Neural crest cell (in vitro differentiated cells): Measurements from ENCODE around the gene LHFPL3. TPM values are rescaled to one million over a fixed set of nuclear protein-coding genes. Genes with fewer than 3 reads are reported as not detected.

Experiments
- DNase-seq: peaks from one replicate; pipeline ENCODE4 v3.0.0; 2021; ENCODE audit warnings: low read depth, mixed read lengths, low spot score
- H3K27ac Mint-ChIP-seq: one replicate; pipeline ENCODE4 v1.8.0; 2021; ENCODE audit warnings: mild to moderate bottlenecking, mixed read lengths; ENCODE audit not compliant: unreplicated experiment
- H3K27me3 Mint-ChIP-seq: 2 replicates; pipeline ENCODE4 v1.8.0; 2021; ENCODE audit warnings: low read depth, mild to moderate bottlenecking, mixed read lengths
- H3K36me3 Mint-ChIP-seq: 2 replicates; pipeline ENCODE4 v1.8.0; 2021; ENCODE audit warnings: low read depth, mild to moderate bottlenecking, mixed read lengths
- H3K4me1 Mint-ChIP-seq: 2 replicates; pipeline ENCODE4 v1.8.0; 2021; ENCODE audit warnings: mixed read lengths
- H3K4me3 Mint-ChIP-seq: one replicate; pipeline ENCODE4 v1.8.0; 2021; ENCODE audit warnings: mild to moderate bottlenecking, mixed read lengths
- H3K9me3 Mint-ChIP-seq: 2 replicates; pipeline ENCODE4 v1.8.0; 2021; ENCODE audit warnings: mixed read lengths
- total RNA-seq: library from RNA; stranded (reverse); gene quantifications from 2 replicates; pipeline ENCODE4 v1.2.1, GENCODE V29; 2021
- TF ChIP-seq, protein P1 (sequence below): fragments of 200-600 bp; sonication (generic); conservative IDR thresholded peaks from 2 replicates; pipeline ENCODE4 v1.5.0; 2021; ENCODE audit warnings: antibody characterized with exemption, mild to moderate bottlenecking

Gene LHFPL3
- total RNA-seq, 1 donor from 2014 or later, result not detected

DNA sequence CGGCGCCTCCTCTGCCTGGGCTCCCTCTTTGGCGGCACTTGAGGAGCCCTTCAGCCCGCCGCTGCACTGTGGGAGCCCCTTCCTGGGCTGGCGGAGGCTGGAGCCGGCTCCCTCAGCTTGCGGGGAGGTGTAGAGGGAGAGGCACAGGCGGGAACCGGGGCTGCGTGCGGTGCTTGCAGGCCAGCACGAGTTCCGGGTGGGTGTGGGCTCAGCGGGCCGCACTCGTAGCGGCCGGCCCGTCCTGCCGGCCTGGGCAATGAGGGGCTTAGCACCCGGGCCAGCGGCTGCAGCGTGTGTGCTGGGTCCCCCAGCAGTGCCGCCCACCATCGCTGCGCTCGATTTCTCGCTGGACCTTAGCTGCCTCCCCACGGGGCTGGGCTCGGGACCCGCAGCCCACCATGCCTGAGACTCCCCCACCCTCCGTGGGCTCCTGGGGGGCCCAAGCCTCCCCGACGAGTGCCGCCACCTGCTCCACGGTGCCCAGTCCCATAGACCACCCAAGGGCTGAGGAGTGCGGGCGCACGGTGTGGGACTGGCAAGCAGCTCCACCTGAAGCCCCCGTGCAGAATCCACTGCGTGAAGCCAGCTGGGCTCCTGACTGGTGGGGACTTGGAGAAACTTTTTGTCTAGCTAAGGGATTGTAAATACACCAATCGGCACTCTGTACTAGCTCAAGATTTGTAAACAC lies 611.8 kb downstream of the LHFPL3 start:
- DNase-seq, result no peak
- no peak overlapping the region for H3K4me3 Mint-ChIP-seq
- H3K27ac Mint-ChIP-seq, result no peak overlapping the region
- TF ChIP-seq, protein P1, sequence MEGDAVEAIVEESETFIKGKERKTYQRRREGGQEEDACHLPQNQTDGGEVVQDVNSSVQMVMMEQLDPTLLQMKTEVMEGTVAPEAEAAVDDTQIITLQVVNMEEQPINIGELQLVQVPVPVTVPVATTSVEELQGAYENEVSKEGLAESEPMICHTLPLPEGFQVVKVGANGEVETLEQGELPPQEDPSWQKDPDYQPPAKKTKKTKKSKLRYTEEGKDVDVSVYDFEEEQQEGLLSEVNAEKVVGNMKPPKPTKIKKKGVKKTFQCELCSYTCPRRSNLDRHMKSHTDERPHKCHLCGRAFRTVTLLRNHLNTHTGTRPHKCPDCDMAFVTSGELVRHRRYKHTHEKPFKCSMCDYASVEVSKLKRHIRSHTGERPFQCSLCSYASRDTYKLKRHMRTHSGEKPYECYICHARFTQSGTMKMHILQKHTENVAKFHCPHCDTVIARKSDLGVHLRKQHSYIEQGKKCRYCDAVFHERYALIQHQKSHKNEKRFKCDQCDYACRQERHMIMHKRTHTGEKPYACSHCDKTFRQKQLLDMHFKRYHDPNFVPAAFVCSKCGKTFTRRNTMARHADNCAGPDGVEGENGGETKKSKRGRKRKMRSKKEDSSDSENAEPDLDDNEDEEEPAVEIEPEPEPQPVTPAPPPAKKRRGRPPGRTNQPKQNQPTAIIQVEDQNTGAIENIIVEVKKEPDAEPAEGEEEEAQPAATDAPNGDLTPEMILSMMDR, result no peak
- H3K4me1 Mint-ChIP-seq, result peaks cover 46% of the 10 kb centered on the region
- H3K36me3 Mint-ChIP-seq, result peaks cover 2% of the 10 kb centered on the region
- no peaks in the 10 kb centered on the region for H3K27me3 Mint-ChIP-seq
- peaks cover 4% of the 10 kb centered on the region for H3K9me3 Mint-ChIP-seq

DNA sequence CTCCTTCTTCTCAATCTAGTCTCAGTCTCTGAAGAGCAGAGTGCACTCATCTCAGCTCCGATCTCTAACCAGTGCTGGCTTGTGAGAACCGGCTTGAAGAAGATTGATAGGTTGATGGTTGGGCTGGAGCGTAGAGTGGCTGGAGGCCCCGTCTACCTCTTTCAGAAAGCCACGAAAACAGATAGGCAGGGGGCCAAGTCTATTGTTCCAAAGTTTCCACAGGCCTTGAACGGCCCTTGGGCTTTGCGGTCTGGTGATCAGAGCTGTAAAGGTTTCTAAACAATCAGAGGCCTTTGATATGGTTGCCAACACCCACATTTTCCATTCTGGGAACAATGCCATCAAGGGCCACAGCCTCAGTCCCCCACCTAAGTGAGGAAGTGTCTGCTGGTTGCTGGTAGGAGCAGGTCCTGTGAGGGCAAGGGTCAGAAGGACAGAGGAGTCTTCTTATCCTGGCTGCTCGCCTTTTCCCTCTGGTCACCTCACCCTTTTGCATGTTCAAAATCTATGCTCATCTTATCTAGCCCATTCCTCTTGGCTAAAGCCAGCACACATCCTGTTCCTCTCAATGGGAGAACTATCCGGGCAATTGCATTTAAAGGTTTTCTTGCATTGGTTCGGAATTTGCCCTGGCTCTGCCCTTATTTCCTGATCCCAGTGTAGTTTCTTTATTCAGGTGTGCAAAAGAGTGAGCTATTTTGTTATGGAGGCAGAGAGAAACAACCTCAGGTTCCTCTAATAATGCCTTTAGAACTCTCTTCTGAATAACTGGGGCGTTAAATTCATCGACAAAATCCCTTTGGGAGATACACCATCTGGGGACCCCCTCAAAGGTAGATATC lies 615.3 kb downstream of the LHFPL3 start:
- Mint-ChIP-seq H3K4me1 (peaks cover 43% of the 10 kb centered on the region), H3K27me3 (no peaks in the 10 kb centered on the region), H3K9me3 (peaks cover 4% of the 10 kb centered on the region), H3K4me3 (peak overlapping the region; percentile 55), H3K36me3 (peaks cover 2% of the 10 kb centered on the region), H3K27ac (peak overlapping the region; percentile 93)
- no peak for DNase-seq
- TF ChIP-seq, protein P1, result no peak

DNA sequence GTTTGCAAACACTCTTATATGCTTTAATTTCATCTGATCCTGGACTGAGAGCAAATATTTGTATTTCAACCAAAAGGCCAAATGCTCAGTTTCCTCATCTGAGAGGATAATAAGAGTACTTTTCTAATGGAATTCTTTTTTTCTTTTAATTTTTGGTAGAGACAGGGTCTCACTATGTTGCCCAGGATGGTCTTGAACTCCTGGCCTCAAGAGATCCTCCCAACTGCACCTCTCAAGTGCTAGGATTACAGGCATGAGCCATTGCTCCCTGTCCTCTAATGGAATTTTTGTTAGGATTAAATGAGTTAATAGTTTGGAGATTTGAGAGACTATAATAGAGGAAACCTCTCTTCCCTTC lies 617.2 kb downstream of the LHFPL3 start:
- peaks cover 2% of the 10 kb centered on the region for H3K36me3 Mint-ChIP-seq
- H3K4me3 Mint-ChIP-seq, result no peak overlapping the region
- H3K4me1 Mint-ChIP-seq, result peaks cover 33% of the 10 kb centered on the region

DNA sequence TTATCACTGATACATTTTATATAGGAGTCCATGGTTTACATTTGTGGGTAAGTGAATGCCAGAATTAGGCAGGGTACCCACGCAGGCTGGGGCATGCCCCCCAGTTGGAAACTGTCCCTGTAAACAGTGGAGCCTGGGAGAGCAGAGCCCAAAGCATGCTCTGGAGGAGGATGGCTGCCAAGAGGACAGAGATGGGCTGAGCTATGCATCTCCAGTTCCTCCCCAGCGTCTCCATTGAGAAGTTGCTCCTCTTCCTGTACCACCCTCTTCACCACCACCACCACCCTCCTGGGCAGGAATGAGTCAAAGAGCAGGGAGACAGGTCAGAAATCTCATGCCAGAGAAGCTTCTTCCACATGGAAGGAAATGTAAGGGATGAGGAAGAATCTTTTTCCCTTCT lies 617.9 kb downstream of the LHFPL3 start:
- no peak for DNase-seq
- TF ChIP-seq, protein P1, result no peak
- Mint-ChIP-seq H3K27me3 (no peaks in the 10 kb centered on the region), H3K27ac (peak overlapping the region; percentile 57), H3K4me1 (peaks cover 27% of the 10 kb centered on the region), H3K4me3 (no peak overlapping the region), H3K9me3 (peaks cover 2% of the 10 kb centered on the region), H3K36me3 (peaks cover 2% of the 10 kb centered on the region)

More for the DNA sequence above, 617.2 kb downstream of the LHFPL3 start:
- peak overlapping the region; percentile 96 for H3K27ac Mint-ChIP-seq
- no peak for DNase-seq
- H3K9me3 Mint-ChIP-seq, result peaks cover 4% of the 10 kb centered on the region
- TF ChIP-seq, protein P1, result no peak
- no peaks in the 10 kb centered on the region for H3K27me3 Mint-ChIP-seq

DNA sequence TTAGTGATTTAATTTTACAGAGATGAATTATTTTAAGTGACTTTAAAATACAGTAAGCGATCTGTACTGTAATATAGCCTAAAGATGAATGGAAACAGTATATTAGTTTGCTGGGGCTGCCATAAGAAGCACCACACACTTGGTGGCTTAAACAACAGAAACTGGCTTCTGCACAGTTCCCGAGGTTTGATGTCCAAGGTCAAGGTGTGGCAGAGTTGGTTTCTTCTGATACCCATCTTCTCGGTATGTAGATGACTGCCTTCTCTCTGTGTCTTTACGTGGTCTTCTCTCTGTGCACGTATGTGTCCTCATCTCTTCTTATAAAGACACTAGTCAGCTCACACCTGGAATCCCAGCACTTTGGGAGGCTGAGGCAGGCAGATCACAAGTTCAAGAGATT lies 621.6 kb downstream of the LHFPL3 start:
- Mint-ChIP-seq H3K9me3 (no peaks in the 10 kb centered on the region), H3K4me3 (no peak overlapping the region), H3K27ac (peak overlapping the region; percentile 57), H3K27me3 (no peaks in the 10 kb centered on the region), H3K4me1 (peaks cover 6% of the 10 kb centered on the region), H3K36me3 (no peaks in the 10 kb centered on the region)
- DNase-seq, result no peak
- TF ChIP-seq, protein P1, result no peak
